ENCODE results near the gene ITGA2B. TPM values are rescaled to one million over a fixed set of nuclear protein-coding genes. Genes with fewer than 3 reads are reported as not detected.

The ITGA2B gene
- total RNA-seq, 1 donor from 2014 or later: 1.2 TPM

DNA sequence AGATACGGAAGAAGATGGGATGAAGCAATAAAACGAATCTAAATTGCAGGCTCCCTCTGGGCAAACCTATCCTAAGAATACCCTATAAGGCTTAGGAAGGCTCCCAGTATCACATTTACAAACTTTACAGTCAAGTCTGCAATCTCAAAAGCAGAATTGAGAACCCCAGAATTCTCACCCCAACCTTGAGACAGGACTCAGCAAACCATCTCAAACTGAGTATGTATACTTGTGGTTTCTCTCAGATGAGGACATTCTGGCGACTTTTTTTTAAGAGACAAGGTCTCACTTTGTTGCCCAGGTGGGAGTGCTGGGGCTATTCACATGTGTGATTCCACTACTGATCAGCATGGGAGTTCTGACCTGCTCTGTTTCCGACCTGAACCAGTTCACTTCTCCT is 19.3 kb upstream of the ITGA2B start:
- Mint-ChIP-seq H3K4me1 (ENCODE audit: low read depth) (no peaks in the 10 kb centered on the region), H3K9me3 (ENCODE audit: low read depth) (no peaks in the 10 kb centered on the region), H3K36me3 (ENCODE audit: insufficient read depth) (peaks cover 14% of the 10 kb centered on the region), H3K4me3 (ENCODE audit: low read depth) (no peak overlapping the region), H3K27ac (no peak overlapping the region), H3K27me3 (no peaks in the 10 kb centered on the region)
- no peak for DNase-seq (ENCODE audit: low spot score, unreplicated experiment)
- TF ChIP-seq, protein P1, sequence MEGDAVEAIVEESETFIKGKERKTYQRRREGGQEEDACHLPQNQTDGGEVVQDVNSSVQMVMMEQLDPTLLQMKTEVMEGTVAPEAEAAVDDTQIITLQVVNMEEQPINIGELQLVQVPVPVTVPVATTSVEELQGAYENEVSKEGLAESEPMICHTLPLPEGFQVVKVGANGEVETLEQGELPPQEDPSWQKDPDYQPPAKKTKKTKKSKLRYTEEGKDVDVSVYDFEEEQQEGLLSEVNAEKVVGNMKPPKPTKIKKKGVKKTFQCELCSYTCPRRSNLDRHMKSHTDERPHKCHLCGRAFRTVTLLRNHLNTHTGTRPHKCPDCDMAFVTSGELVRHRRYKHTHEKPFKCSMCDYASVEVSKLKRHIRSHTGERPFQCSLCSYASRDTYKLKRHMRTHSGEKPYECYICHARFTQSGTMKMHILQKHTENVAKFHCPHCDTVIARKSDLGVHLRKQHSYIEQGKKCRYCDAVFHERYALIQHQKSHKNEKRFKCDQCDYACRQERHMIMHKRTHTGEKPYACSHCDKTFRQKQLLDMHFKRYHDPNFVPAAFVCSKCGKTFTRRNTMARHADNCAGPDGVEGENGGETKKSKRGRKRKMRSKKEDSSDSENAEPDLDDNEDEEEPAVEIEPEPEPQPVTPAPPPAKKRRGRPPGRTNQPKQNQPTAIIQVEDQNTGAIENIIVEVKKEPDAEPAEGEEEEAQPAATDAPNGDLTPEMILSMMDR (IDR thresholded peaks at IDR 0.05; ENCODE audit: unreplicated experiment): no peak

DNA sequence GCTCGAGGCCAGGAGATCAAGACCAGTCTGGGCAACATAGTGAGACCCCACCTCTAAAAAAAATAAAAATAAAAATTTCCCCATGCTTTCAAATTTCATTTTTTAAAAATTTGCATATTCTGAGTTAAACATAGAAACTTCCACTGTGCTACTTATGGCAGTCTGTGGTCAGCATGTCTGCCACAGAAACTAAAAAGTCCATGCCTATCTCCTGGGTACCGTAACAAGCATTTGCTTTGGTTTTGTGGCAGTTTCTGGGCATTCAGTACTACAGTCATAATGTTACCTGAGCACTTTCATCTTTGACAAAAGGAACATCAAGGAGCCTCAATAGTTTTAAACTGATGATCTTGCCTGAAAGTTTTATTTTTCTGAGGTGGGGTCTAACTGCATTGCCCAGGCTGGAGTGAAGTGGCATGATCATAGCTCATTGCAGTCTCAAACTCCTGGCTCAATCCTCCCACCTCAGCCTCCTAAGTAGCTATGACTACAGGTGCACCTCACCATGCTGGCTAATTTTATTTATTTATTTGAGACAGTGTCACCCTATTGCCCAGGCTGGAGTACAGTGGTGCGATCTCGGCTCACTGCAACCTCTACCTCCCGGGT is 13.2 kb upstream of the ITGA2B start:
- Mint-ChIP-seq H3K9me3 (ENCODE audit: low read depth) (no peaks in the 10 kb centered on the region), H3K4me1 (ENCODE audit: low read depth) (no peaks in the 10 kb centered on the region), H3K4me3 (ENCODE audit: low read depth) (no peak overlapping the region), H3K27ac (no peak overlapping the region), H3K27me3 (no peaks in the 10 kb centered on the region), H3K36me3 (ENCODE audit: insufficient read depth) (peaks cover 14% of the 10 kb centered on the region)
- no peak for DNase-seq (ENCODE audit: low spot score, unreplicated experiment)
- TF ChIP-seq, protein P1 (IDR thresholded peaks at IDR 0.05; ENCODE audit: unreplicated experiment): no peak

DNA sequence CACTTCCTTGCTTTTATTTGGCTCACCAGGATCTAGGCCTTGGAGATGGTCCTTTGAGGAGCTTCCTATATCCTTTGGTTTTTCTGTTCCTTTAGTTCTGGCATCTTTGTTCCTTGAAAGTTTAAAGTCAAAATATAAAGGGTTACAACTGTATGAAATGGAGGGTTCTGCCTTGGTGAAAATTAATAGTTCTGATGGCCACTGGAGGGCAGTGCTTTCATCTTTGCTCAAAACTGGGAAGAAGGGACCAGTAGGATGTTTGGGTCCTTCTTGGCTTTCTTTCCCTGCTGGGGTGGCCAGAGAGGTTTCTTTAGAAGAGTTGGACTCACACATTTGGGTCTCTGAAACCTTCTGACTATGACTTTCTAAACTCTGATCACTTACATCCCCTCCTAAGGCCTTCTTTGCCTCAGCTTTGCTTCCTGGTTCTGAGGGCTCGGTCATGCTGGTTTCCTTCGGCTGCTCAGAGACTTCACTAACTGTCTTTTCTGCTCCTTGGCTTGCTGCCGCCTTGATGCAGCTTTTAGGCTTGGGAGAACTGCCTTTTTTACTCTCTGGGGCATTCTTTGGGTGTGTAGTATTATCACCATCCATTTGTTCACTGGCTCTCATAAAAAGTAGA is 10.9 kb upstream of the ITGA2B start:
- DNase-seq (ENCODE audit: low spot score, unreplicated experiment): no peak
- no peaks in the 10 kb centered on the region for H3K9me3 Mint-ChIP-seq (ENCODE audit: low read depth)
- TF ChIP-seq, protein P1 (IDR thresholded peaks at IDR 0.05; ENCODE audit: unreplicated experiment): peak; percentile 54
- no peak overlapping the region for H3K4me3 Mint-ChIP-seq (ENCODE audit: low read depth)
- no peaks in the 10 kb centered on the region for H3K27me3 Mint-ChIP-seq
- no peaks in the 10 kb centered on the region for H3K4me1 Mint-ChIP-seq (ENCODE audit: low read depth)
- H3K36me3 Mint-ChIP-seq (ENCODE audit: insufficient read depth): peaks cover 10% of the 10 kb centered on the region
- H3K27ac Mint-ChIP-seq: no peak overlapping the region

DNA sequence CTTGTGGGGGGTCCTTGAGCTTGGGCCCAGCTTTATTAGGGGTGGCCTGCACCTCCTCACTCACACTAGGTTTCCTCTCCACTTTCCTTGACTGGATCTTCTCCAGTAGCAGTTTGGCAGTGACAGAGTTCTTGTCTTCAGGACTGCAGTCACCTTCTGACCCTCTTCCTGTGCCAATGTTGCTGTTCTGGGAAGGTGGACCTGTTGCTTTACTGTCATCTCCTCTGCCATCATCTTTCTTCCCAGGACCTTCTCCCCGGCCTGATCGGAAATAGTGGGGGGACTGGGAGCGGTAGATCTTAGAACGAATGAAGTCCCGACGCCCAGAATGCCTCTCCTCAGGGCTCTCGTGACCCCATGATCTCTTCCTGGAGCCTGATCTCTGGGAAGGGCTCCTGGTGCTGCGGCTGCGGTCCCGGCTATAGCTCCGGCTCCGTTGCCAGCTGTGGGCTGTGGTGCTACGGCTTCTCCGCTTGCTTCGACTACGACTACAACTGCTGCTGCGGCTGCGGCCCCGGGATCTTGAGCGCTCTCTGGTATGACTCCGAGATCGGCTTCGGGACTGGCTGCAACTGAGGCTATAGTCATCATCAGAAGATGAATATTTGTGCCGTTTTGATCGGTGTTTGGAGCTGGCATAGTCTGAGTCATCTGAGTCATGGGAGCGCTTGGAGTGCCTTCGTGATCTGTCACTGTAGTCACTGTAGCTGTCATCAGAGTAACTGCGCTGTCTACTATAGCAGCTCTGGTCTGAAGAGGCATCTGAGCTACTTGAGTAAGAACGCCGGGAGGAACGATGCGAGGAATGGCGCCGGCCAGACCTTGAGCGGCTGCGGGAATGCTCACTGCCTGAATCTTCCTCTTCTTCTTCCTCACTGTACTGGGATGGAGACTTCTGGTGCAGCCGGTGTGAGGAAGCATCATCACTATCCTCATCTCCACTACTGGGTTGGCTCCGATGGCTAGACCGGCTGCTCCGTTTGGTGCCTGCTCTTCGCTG is 9.5 kb upstream of the ITGA2B start:
- H3K4me3 Mint-ChIP-seq (ENCODE audit: low read depth): no peak overlapping the region
- no peaks in the 10 kb centered on the region for H3K9me3 Mint-ChIP-seq (ENCODE audit: low read depth)
- no peaks in the 10 kb centered on the region for H3K27me3 Mint-ChIP-seq
- no peaks in the 10 kb centered on the region for H3K4me1 Mint-ChIP-seq (ENCODE audit: low read depth)
- peak overlapping the region; percentile 70 for H3K27ac Mint-ChIP-seq
- H3K36me3 Mint-ChIP-seq (ENCODE audit: insufficient read depth): peaks cover 9% of the 10 kb centered on the region
- TF ChIP-seq, protein P1 (IDR thresholded peaks at IDR 0.05; ENCODE audit: unreplicated experiment): no peak
- no peak for DNase-seq (ENCODE audit: low spot score, unreplicated experiment)

All from progenitor cell of endocrine pancreas (in vitro differentiated cells).